Measurements from ENCODE around the gene DNAH10.

GRCh38 chr12:123924539-123924938 lies 162.4 kb downstream of the DNAH10 start:
- TF ChIP-seq ZNF18 (tag by site-specific recombination; IDR thresholded peaks at IDR 0.05): no peak
- TF ChIP-seq ZNF707 (tag by site-specific recombination; IDR thresholded peaks at IDR 0.05): no peak
- TF ChIP-seq REST (tag by site-specific recombination; IDR thresholded peaks at IDR 0.05): no peak
- no peak for TF ChIP-seq RBAK (tag by site-specific recombination; IDR thresholded peaks at IDR 0.05)
- TF ChIP-seq ZNF202 (tag by site-specific recombination; IDR thresholded peaks at IDR 0.05; ENCODE audit: borderline replicate concordance): no peak
- TF ChIP-seq CTCF (tag by site-specific recombination; IDR thresholded peaks at IDR 0.05): no peak
- no peak for TF ChIP-seq ZNF292 (tag by site-specific recombination; IDR thresholded peaks at IDR 0.05; ENCODE audit: borderline replicate concordance, low read depth)
- TF ChIP-seq ATF2 (tag by site-specific recombination; IDR thresholded peaks at IDR 0.05; ENCODE audit: low read depth): no peak
- no peak for TF ChIP-seq ZNF274 (IDR thresholded peaks at IDR 0.05; ENCODE audit: low read length)
- no peak for TF ChIP-seq ZNF274 (tag by site-specific recombination; IDR thresholded peaks at IDR 0.05; ENCODE audit: borderline replicate concordance)
